H1 (cell line): ENCODE results near the gene SOX30. TPM values are rescaled to one million over a fixed set of nuclear protein-coding genes. Genes with fewer than 3 reads are reported as not detected.

ENCODE experiments used
- CTCF ChIA-PET: fragments of 300-600 bp; sonication (Branson Sonifier 250); formaldehyde crosslinking; loops from one replicate; lab custom pipeline; 2021; ENCODE audit not compliant: partially characterized antibody; lab: Charles Lee
- POLR2A ChIA-PET: fragments of 300-600 bp; sonication (Branson Sonifier 250); formaldehyde crosslinking; loops from one replicate; lab custom pipeline; 2021; ENCODE audit warnings: inconsistent platforms; ENCODE audit not compliant: partially characterized antibody; lab: Charles Lee
- DNase-seq, 2 experiments: peaks; one replicate each; pipeline versions ENCODE4 v3.0.0 to v3.0.0-alpha.2; 2010 to 2022; ENCODE audit warnings: low spot score in 2 of 2, low read depth in 1 of 2, mixed read lengths in 1 of 2
- FAIRE-seq: peaks from 2 replicates; lab custom pipeline; 2011; peaks lifted over from hg19 to GRCh38; lab: Jason Lieb, UNC
- H2AFZ ChIP-seq: 2 replicates; pipeline ENCODE4 v1.8.1; 2012; ENCODE audit warnings: low read length, inconsistent platforms
- H2AK5ac ChIP-seq: 2 replicates; pipeline ENCODE4 v1.6.1; 2013; ENCODE audit warnings: low read depth, low read length
- H2BK120ac ChIP-seq: replicated peaks from 2 replicates; pipeline ENCODE3; 2013; ENCODE audit warnings: low read depth, low read length, inconsistent platforms
- H2BK12ac ChIP-seq: 2 replicates; pipeline ENCODE4 v1.6.1; 2013; ENCODE audit warnings: low read depth, low read length
- H2BK15ac ChIP-seq: 2 replicates; pipeline ENCODE4 v1.6.1; 2013; ENCODE audit warnings: low read length
- H2BK20ac ChIP-seq: 2 replicates; pipeline ENCODE4 v1.6.1; 2013; ENCODE audit warnings: low read length
- H2BK5ac ChIP-seq: 2 replicates; pipeline ENCODE4 v1.6.1; 2013; ENCODE audit warnings: low read depth, low read length
- H3K14ac ChIP-seq: 2 replicates; pipeline ENCODE4 v1.6.1; 2013; ENCODE audit warnings: inconsistent platforms; ENCODE audit not compliant: insufficient read length
- H3K18ac ChIP-seq: 2 replicates; pipeline ENCODE4 v1.6.1; 2013; ENCODE audit warnings: low read length; ENCODE audit errors: extremely low read depth
- H3K23ac ChIP-seq: 2 replicates; pipeline ENCODE4 v1.6.1; 2013; ENCODE audit warnings: inconsistent platforms; ENCODE audit not compliant: insufficient read length
- H3K23me2 ChIP-seq: 2 replicates; pipeline ENCODE4 v1.6.1; 2013; ENCODE audit warnings: low read depth, low read length
- H3K27ac ChIP-seq: 2 replicates; pipeline ENCODE4 v1.6.1; 2011; ENCODE audit warnings: low read depth, low read length, inconsistent platforms
- H3K27me3 ChIP-seq, 4 experiments: replicated peaks in 1 of 4; 1 replicate in 1 of 4; 2 replicates in 3 of 4; pipeline versions ENCODE4 v1.6.1 to v1.8.1; 2011 to 2013; ENCODE audit warnings: low read length in 3 of 4, mild to moderate bottlenecking in 3 of 4, inconsistent platforms in 2 of 4, mixed read lengths in 2 of 4, moderate library complexity in 1 of 4; ENCODE audit not compliant: control insufficient read depth in 3 of 4, insufficient read depth in 3 of 4; ENCODE audit errors: extremely low read depth in 1 of 4
- H3K36me3 ChIP-seq, 4 experiments: 2 replicates each; pipeline versions ENCODE4 v1.6.1 to v1.8.1; 2011 to 2013; ENCODE audit warnings: mild to moderate bottlenecking in 4 of 4, low read length in 3 of 4, moderate library complexity in 2 of 4, control low read depth in 1 of 4, inconsistent platforms in 1 of 4; ENCODE audit not compliant: insufficient read depth in 4 of 4, control insufficient read depth in 2 of 4
- H3K4ac ChIP-seq: replicated peaks from 2 replicates; pipeline ENCODE3; 2013; ENCODE audit warnings: low read length, low read depth, mixed read lengths, inconsistent platforms; ENCODE audit not compliant: insufficient read length
- H3K4me1 ChIP-seq, 4 experiments: replicated peaks in 1 of 4; 1 replicate in 1 of 4; 2 replicates in 3 of 4; pipeline versions ENCODE4 v1.6.1 to v1.8.1; 2011 to 2013; ENCODE audit warnings: low read length in 3 of 4, inconsistent platforms in 2 of 4, mixed read lengths in 1 of 4; ENCODE audit not compliant: insufficient read depth in 4 of 4, control insufficient read depth in 3 of 4
- H3K4me2 ChIP-seq, 2 experiments: 2 replicates each; pipeline versions ENCODE4 v1.6.1 to v1.8.1; 2011 to 2013; ENCODE audit warnings: low read depth in 2 of 2, low read length in 2 of 2, control low read depth in 1 of 2, inconsistent platforms in 1 of 2, mild to moderate bottlenecking in 1 of 2; ENCODE audit not compliant: insufficient read depth in 1 of 2
- H3K4me3 ChIP-seq, 4 experiments: fragments of 200-600, 300-600 bp in 1 of 4; sonication (generic), shearing (Covaris generic), sonication (Bioruptor Twin) in 1 of 4; 2 replicates each; pipeline versions ENCODE4 v1.5.1 to v1.8.1; 2011 to 2016; ENCODE audit warnings: low read length in 4 of 4, low read depth in 3 of 4, control low read depth in 2 of 4, inconsistent platforms in 2 of 4, mild to moderate bottlenecking in 2 of 4, mixed read lengths in 1 of 4, moderate library complexity in 1 of 4; ENCODE audit not compliant: insufficient read depth in 2 of 4; ENCODE audit errors: extremely low read depth in 1 of 4
- H3K56ac ChIP-seq: replicated peaks from 2 replicates; pipeline ENCODE3; 2013; ENCODE audit warnings: low read depth, mild to moderate bottlenecking, mixed read lengths, low read length, inconsistent platforms; ENCODE audit not compliant: insufficient read length
- H3K79me1 ChIP-seq: 2 replicates; pipeline ENCODE4 v1.6.1; 2013; ENCODE audit warnings: low read depth, low read length, control low read depth
- H3K79me2 ChIP-seq, 2 experiments: 2 replicates each; pipeline versions ENCODE4 v1.6.1 to v1.8.1; 2012 to 2013; ENCODE audit warnings: low read length in 2 of 2, mild to moderate bottlenecking in 2 of 2, inconsistent platforms in 1 of 2; ENCODE audit not compliant: insufficient read depth in 2 of 2, control insufficient read depth in 1 of 2
- H3K9ac ChIP-seq, 4 experiments: replicated peaks in 1 of 4; 1 replicate in 1 of 4; 2 replicates in 3 of 4; pipeline versions ENCODE4 v1.6.1 to v1.8.1; 2011 to 2013; ENCODE audit warnings: low read depth in 3 of 4, low read length in 3 of 4, control low read depth in 2 of 4, mild to moderate bottlenecking in 2 of 4, moderate library complexity in 2 of 4, inconsistent platforms in 1 of 4; ENCODE audit errors: extremely low read depth in 1 of 4
- H3K9me3 ChIP-seq, 2 experiments: 2 replicates each; pipeline versions ENCODE4 v1.6.1 to v1.8.1; 2012 to 2013; ENCODE audit warnings: mild to moderate bottlenecking in 2 of 2, moderate library complexity in 2 of 2, control low read depth in 1 of 2, inconsistent platforms in 1 of 2, low read depth in 1 of 2, low read length in 1 of 2, mixed read lengths in 1 of 2; ENCODE audit not compliant: insufficient read depth in 2 of 2
- H4K20me1 ChIP-seq, 2 experiments: replicated peaks in 1 of 2; 2 replicates each; pipeline versions ENCODE3 to v1.8.1; 2011 to 2013; ENCODE audit warnings: inconsistent platforms in 2 of 2, low read length in 2 of 2, mild to moderate bottlenecking in 1 of 2; ENCODE audit not compliant: insufficient read depth in 2 of 2, control insufficient read depth in 1 of 2
- H4K5ac ChIP-seq: 2 replicates; pipeline ENCODE4 v1.6.1; 2013; ENCODE audit warnings: low read length, low read depth, mixed read lengths, inconsistent platforms; ENCODE audit not compliant: insufficient read length
- H4K8ac ChIP-seq: 2 replicates; pipeline ENCODE4 v1.8.0; 2013; ENCODE audit warnings: mild to moderate bottlenecking, moderate library complexity, low read length, inconsistent platforms; ENCODE audit not compliant: insufficient read depth; ENCODE audit errors: extremely low read depth
- H4K91ac ChIP-seq: replicated peaks from 2 replicates; pipeline ENCODE3; 2013; ENCODE audit warnings: low read length, mixed read lengths, inconsistent platforms; ENCODE audit not compliant: insufficient read length
- ASH2L ChIP-seq: fragments of 200-600, 300-600 bp; sonication (generic); IDR thresholded peaks from one replicate; pipeline ENCODE4 v1.7.1; 2017; ENCODE audit warnings: low read length
- BACH1 ChIP-seq: IDR thresholded peaks from 2 replicates; pipeline ENCODE4 v1.6.1; 2012; ENCODE audit warnings: low read length, improper control_type of control experiment
- CBX5 ChIP-seq: fragments of 300-800, 300-1000 bp; sonication (generic); IDR thresholded peaks from 2 replicates; pipeline ENCODE4 v1.7.1; 2016; ENCODE audit warnings: antibody characterized with exemption, low read length, low read depth
- CTBP2 ChIP-seq: IDR thresholded peaks from 2 replicates; pipeline ENCODE4 v1.7.0; 2011; ENCODE audit warnings: borderline replicate concordance, mild to moderate bottlenecking, moderate library complexity, mixed read lengths, low read length; ENCODE audit not compliant: insufficient read depth, insufficient read length
- EP300 ChIP-seq, 2 experiments: IDR thresholded peaks; 1 replicate in 1 of 2; 2 replicates in 1 of 2; pipeline ENCODE4 v1.6.1; 2011 to 2012; ENCODE audit warnings: low read depth in 2 of 2, low read length in 2 of 2, mild to moderate bottlenecking in 2 of 2, borderline replicate concordance in 1 of 2, inconsistent platforms in 1 of 2, moderate library complexity in 1 of 2
- MAX ChIP-seq: IDR thresholded peaks from 2 replicates; pipeline ENCODE4 v1.6.1; 2012; ENCODE audit warnings: inconsistent platforms
- POLR2AphosphoS5 ChIP-seq: IDR thresholded peaks from 2 replicates; pipeline ENCODE4 v1.6.1; 2011; ENCODE audit warnings: low read depth, low read length
- SIRT6 ChIP-seq: IDR thresholded peaks from one replicate; pipeline ENCODE4 v1.7.1; 2012; ENCODE audit warnings: low read length, inconsistent platforms
- SIX5 ChIP-seq: IDR thresholded peaks from 2 replicates; pipeline ENCODE4 v1.6.1; 2011; ENCODE audit warnings: mild to moderate bottlenecking, low read depth, low read length
- SP1 ChIP-seq: IDR thresholded peaks from 2 replicates; pipeline ENCODE4 v1.6.1; 2011; ENCODE audit warnings: low read depth, low read length
- TBP ChIP-seq: IDR thresholded peaks from 2 replicates; pipeline ENCODE4 v1.6.1; 2011; ENCODE audit warnings: low read depth, low read length, improper control_type of control experiment
- WGBS, 2 experiments: shearing (Covaris generic) in 1 of 2; methylation state at CpG; one replicate each; pipeline versions ENCODE4 v1.1.6 to v1.1.7; 2013 to 2015; ENCODE audit warnings: low lambda C conversion rate in 2 of 2, mixed read lengths in 2 of 2, inconsistent platforms in 1 of 2, low coverage in 1 of 2, missing lambda C conversion rate in 1 of 2; ENCODE audit not compliant: insufficient replicate concordance in 2 of 2, insufficient coverage in 1 of 2, insufficient read length in 1 of 2; ENCODE audit errors: extremely low coverage in 1 of 2, missing lambda C conversion rate in 1 of 2; 5-methylcytosine and 5-hydroxymethylcytosine counted together
- polyA plus RNA-seq, 7 experiments: library from polyadenylated mRNA; depleted of rRNA in 3 of 7; stranded (reverse) in 5 of 7; unstranded in 2 of 7; fragments of >200 nt in 5 of 7; fragments of 200-250 nt in 2 of 7; gene quantifications; 1 replicate in 5 of 7; 2 replicates in 1 of 7; 4 replicates in 1 of 7; pipeline versions ENCODE4 v1.2.1 to v1.2.3, GENCODE V29; 2011 to 2013; ENCODE audit warnings: missing spikeins in 2 of 7, mixed read lengths in 2 of 7
- total RNA-seq: library from RNA; stranded (reverse); fragmentation: NEBNext Ultra II Directional; extraction: Animal tissue kit (Norgen Biotek cat#: 25700); gene quantifications from 2 replicates; pipeline ENCODE4 v1.2.1, GENCODE V29; 2021

Gene SOX30
- total and polyA plus RNA-seq, 2 of the 8 experiments (the other 6 are each of a cell fraction or from before 2014, with no cell fraction given), result 0.35 TPM; not detected in 1

GRCh38 chr5:157613385-157614245 lies 38.6 kb downstream of the SOX30 start:
- no peak overlapping the region for H3K4me3 ChIP-seq

More at GRCh38 chr5:157613385-157614245, 38.6 kb downstream of the SOX30 start:
- FAIRE-seq (no peak), DNase-seq (no peak)
- Histone ChIP-seq H2BK5ac (no peak overlapping the region), H4K5ac (no peak overlapping the region), H2BK12ac (no peak overlapping the region), H3K4me2 (no peak overlapping the region), H3K36me3 (no peaks in the 10 kb centered on the region), H3K27me3 (no peaks in the 10 kb centered on the region), H3K18ac (no peak overlapping the region), H3K23ac (no peak overlapping the region), H2BK20ac (no peak overlapping the region), H3K79me2 (no peaks in the 10 kb centered on the region), H3K14ac (no peak overlapping the region), H4K8ac (peak overlapping the region; percentile 69; the same call in 1 of the 2 replicates), H3K4me1 (no peaks in the 10 kb centered on the region), H3K9me3 (no peaks in the 10 kb centered on the region), H2BK15ac (no peak overlapping the region), H3K27ac (no peak overlapping the region), H4K20me1 (no peaks in the 10 kb centered on the region), H3K56ac (no peak overlapping the region), H3K23me2 (no peaks in the 10 kb centered on the region), H2BK120ac (no peak overlapping the region), H2AFZ (peak overlapping the region; percentile 29; the same call in 1 of the 2 replicates), H4K91ac (no peak overlapping the region), H3K79me1 (no peaks in the 10 kb centered on the region), H3K9ac (no peak overlapping the region), H2AK5ac (no peak overlapping the region), H3K4ac (no peak overlapping the region)
- ChIA-PET CTCF (interaction anchor here (0.7 to 1.2 kb wide), 2 partner anchors 99 to 142 kb away, joined by 3 to 4 read pairs; no protein-coding TSS in a partner anchor), POLR2A (no interaction called here)
- 89% methylated on average over 11 of the region's 11 CpGs; no CpG with 5 or more reads in 1 of the 2 experiments for WGBS, 2 experiments
- TF ChIP-seq SIX5, result no peak
- TF ChIP-seq SIRT6, result no peak
- TF ChIP-seq POLR2AphosphoS5, result no peak
- no peak for TF ChIP-seq CBX5
- no peak for TF ChIP-seq CTBP2
- no peak for TF ChIP-seq SP1
- TF ChIP-seq TBP, result no peak
- TF ChIP-seq EP300 (IDR thresholded peaks at IDR 0.05; ENCODE audit: borderline replicate concordance in 1 of 2, low read depth in 2 of 2, low read length in 2 of 2), result no peak
- TF ChIP-seq BACH1, result no peak
- no peak for TF ChIP-seq ASH2L
- TF ChIP-seq MAX, result no peak
